NCI-H2081 treated with DMSO at 0.1 percent for 48 hours (cell line): ENCODE data around the gene NRG3.

ENCODE experiments used
- DNase-seq: peaks from one replicate; lab custom pipeline; 2025; lab: John Stamatoyannopoulos, UW

Gene NRG3

DNA sequence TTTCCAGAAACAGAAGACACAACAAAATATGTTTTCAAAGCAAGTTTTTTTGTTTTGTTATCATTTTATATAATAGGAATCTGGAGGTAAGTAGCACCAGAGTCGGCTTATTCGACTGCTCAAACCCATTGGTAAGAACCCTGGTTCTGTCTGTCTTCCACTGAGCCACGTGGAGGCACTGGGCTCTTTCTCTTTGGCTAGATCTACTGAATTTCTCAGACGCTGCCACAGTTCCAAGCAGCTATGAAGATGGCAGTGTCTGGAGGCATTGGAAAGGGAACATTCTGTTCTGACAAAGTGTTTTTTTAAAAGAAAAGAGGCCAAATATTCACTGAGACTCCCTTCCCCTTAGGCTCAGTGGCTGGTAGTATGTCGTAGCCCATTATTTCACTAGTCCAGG is 338.8 kb downstream of the NRG3 start:
- DNase-seq: no peak

- DNase-seq: no peak
Measured at GRCh38 chr10:82221056-82221455, 346.1 kb downstream of the NRG3 start.

GRCh38 chr10:82221601-82222149 is 346.7 kb downstream of the NRG3 start:
- DNase-seq: no peak

- no peak for DNase-seq
Measured at GRCh38 chr10:82228701-82229100, 353.7 kb downstream of the NRG3 start.

DNA sequence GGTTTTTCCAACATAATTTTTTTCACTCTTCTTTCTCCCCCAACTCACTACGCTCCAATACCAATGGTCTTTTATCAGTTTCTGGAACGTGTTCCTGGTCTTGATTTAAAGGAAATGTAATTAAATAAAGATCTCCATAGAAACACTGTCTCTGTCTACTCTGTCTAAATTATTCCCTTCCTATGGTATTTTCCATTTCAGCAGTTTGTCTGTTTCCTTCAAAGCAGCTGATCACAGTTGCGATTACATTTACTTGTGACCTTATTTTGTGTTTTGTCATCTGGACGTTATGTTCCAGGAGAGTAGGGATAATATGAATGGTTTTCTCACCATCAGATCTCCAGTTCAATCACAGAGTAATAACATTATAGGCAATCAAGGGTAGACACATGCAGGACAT is 359.2 kb downstream of the NRG3 start:
- DNase-seq: no peak

- no peak for DNase-seq
Measured at GRCh38 chr10:82236084-82236731, 361.2 kb downstream of the NRG3 start.

DNA sequence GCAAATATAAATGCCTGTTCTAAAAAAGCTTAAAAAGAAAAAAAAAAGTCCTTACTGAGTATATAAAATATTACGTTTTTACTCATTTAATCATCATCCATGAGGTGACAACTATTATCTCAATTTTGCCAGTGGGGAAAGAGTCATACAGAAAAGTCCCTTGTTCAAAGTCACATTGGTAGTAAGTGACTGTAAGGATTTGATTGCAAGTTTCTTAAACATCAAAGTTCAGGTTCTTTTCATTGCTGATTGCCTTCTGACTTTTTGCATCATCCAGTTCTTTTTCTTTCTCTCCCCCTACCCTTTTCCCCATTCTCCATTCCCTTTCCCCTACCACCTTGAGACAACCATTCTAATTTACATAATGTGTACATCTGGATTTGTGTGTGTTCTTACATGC is 363.3 kb downstream of the NRG3 start:
- DNase-seq: no peak

DNA sequence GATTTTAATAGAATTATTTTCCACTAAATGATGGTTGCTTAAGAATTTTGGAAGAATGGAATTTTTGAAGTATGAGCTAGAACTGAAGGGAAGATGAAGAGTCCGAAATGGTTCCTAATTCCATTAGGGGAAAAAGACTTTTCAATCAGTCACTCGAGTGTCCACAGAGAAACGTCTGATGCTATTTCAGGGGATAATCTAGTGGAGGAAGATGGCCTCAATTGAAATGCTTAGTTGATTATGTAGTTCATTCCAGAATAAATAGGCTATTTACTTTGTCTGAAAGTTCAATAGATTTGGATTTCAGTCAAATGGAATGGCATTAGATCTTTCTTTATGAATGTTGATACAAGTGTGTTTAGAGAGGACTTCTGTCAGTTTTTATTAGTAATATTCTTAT is 365.4 kb downstream of the NRG3 start:
- DNase-seq: no peak

DNA sequence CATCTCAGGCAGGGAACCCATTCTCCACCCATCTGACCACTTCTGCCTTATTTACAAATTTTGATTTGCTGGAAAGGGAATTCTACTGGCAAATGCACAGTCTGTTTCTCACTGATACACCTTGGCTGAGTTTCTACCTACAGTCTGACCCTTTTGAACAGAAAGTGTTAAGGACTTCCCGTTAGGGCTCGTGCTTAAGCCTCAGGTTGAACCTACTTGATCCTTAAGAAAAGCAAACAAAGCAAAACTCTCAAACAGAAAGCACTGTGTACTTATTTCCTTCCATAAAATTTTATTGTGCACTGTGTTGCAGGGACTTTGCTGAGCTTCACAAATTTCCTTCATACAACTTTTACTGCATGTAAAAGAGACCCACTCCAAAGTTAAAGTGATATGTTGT is 367.8 kb downstream of the NRG3 start:
- DNase-seq: no peak

- DNase-seq: no peak
Measured at GRCh38 chr10:82245157-82245556, 370.2 kb downstream of the NRG3 start.

GRCh38 chr10:82245906-82246560 is 371.0 kb downstream of the NRG3 start:
- DNase-seq: no peak

DNA sequence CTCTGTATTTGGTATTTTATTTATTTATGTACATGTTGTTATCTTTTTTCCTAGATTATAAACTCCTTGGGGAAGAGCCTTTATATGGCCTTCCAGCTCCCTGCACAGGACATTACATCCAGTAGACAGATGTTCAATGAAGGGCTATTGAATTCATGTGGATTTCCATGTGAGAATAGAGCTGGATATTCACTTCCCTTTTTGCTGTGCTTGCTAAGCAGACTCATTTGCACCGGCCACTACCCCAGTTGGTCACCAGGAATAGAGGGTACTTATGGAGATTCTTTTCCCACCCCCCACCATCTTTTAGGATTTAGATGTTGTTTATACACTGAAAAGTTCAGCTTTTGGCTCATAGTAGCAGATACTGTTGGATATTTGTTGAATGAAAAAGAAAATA is 374.1 kb downstream of the NRG3 start:
- DNase-seq: no peak

DNA sequence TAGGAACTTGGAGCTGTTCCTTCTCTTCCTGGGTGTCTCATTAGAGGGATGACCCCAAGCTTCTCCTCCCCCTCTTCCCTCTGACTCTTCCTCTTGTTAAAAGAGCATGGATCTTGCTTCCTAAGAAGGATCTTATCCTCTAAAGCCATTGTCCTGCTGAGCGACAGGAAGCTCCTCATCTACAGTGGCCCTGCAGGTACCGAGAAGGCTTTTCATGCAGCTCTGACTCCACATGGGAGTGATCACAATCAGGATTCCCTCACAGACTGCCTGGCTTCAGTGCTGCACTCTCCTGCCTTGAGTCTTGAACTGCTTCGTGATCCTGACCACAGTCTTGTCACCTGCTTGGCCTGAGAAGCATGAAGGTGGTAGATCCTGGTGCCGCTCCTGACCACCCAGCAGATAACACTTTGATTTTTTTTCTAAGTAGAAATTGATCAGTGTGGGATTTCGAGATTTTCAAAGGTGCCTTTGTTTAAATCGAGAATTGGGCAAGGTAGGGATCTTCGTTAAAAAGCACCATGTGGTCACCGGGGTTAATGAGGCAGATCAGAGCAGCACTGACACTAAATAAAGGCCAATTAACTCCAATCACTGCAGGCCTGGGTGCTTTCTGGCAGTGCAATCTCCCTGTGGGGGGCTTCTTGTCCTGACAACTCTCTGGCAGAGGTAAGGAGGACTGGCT is 376.4 kb downstream of the NRG3 start:
- no peak for DNase-seq

DNA sequence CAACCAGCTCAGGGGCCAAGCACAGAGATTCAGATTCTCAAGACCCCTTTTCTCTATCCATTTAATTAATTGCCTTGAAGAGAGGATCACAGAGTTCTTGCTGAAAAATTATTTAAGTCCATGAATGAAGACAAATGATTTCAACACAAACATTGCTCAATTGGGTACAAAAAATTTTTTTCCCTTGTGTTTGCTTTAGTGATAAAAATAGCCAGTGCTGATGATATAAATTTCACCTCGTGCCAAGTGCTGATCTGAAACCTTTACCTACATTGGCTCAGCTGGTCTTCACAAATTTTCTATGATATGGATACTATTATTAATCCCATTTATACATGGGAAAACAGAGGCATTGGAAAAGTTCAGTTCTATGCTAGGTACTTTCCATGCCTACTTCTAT is 377.1 kb downstream of the NRG3 start:
- no peak for DNase-seq

- no peak for DNase-seq
Measured at GRCh38 chr10:82254237-82254636, 379.2 kb downstream of the NRG3 start.

GRCh38 chr10:82256275-82256674 is 381.3 kb downstream of the NRG3 start:
- DNase-seq: no peak

DNA sequence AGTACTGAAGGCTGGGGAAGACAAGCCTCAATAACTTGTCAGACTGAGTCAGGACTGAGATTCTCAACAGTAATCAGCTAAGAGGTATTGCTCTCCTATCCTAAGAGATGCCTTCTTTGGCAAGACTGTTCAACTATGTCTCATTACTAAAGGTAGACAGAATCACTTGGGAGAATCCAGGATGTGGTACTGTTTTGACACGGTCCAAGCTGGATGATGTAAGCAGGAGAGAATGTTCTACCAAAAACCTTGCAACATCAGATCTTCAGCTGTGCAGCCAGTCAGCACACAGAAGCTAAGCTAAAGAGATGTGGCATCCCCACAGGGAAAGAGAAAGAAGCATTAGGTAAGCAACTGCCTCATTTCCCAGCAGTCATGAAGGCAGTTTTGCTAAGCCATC is 391.4 kb downstream of the NRG3 start:
- no peak for DNase-seq

- DNase-seq: no peak
Measured at GRCh38 chr10:82267014-82267413, 392.0 kb downstream of the NRG3 start.

GRCh38 chr10:82267465-82267864 is 392.5 kb downstream of the NRG3 start:
- DNase-seq: no peak

DNA sequence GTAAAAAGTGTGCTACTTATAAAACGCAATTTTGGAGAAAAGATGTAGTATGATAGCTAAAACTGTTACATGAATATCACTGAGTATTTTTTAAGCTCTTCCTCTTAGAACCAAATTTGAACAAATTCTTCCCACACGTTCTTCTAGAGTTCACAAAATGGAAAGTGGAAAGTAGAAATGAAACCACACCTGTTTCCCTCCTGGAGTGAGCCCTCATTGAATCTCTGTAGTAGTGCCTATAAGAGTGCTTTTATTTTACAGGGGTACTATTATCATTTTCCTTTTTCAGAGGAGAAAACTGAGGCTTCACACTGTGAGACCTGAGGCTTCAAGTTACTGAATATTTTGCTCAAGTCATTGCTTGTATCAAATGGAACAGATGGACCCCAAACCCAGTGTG is 393.0 kb downstream of the NRG3 start:
- DNase-seq: no peak

GRCh38 chr10:82277591-82277990 is 402.6 kb downstream of the NRG3 start:
- no peak for DNase-seq

GRCh38 chr10:82278401-82279182 is 403.6 kb downstream of the NRG3 start:
- DNase-seq: no peak
